T-helper 2 cell (primary cell): Measurements from ENCODE around the gene ALOXE3.

Source experiments
- DNase-seq, 5 experiments: peaks; one replicate each; pipeline versions ENCODE4 v3.0.0 to v3.0.0-alpha.2; 2012 to 2022

The ALOXE3 gene

GRCh38 chr17:8153957-8154607 lies 35.8 kb upstream of the ALOXE3 start:
- DNase-seq = peak; percentile 79 to 96 (median 86)

GRCh38 chr17:8153525-8153956 lies 35.2 kb upstream of the ALOXE3 start:
- DNase-seq = no peak

- no peak for DNase-seq
Measured at GRCh38 chr17:8153031-8153451, 34.7 kb upstream of the ALOXE3 start.

- DNase-seq = peak; percentile 66 to 88 (median 82)
Measured at GRCh38 chr17:8152112-8152775, 33.9 kb upstream of the ALOXE3 start, which contains the start of gene PER1. Gene PER1, minus strand, starts transcription at chr17:8152404. Its CDS starts 1,698 bp downstream, at chr17:8150706.

- peak in 1 of 5 experiments; percentile 30 for DNase-seq
Measured at GRCh38 chr17:8151641-8152111, 33.4 kb upstream of the ALOXE3 start.

GRCh38 chr17:8151120-8151640 lies 32.9 kb upstream of the ALOXE3 start:
- peak; percentile 75 to 93 (median 91) for DNase-seq

GRCh38 chr17:8150194-8151119 lies 32.1 kb upstream of the ALOXE3 start:
- no peak for DNase-seq

- no peak for DNase-seq
Measured at GRCh38 chr17:8149419-8150193, 31.3 kb upstream of the ALOXE3 start.

- no peak for DNase-seq
Measured at GRCh38 chr17:8148560-8148959, 30.2 kb upstream of the ALOXE3 start.

GRCh38 chr17:8147805-8148404 lies 29.6 kb upstream of the ALOXE3 start:
- no peak for DNase-seq

- no peak for DNase-seq
Measured at GRCh38 chr17:8147141-8147804, 29.0 kb upstream of the ALOXE3 start.

- DNase-seq = no peak
Measured at GRCh38 chr17:8146381-8147140, 28.2 kb upstream of the ALOXE3 start.

GRCh38 chr17:8145811-8146210 lies 27.5 kb upstream of the ALOXE3 start:
- DNase-seq = no peak

GRCh38 chr17:8144401-8145231 lies 26.3 kb upstream of the ALOXE3 start:
- no peak for DNase-seq

- DNase-seq = no peak
Measured at GRCh38 chr17:8143581-8144400, 25.5 kb upstream of the ALOXE3 start.

GRCh38 chr17:8142887-8143580 lies 24.7 kb upstream of the ALOXE3 start:
- no peak for DNase-seq

GRCh38 chr17:8142158-8142886 lies 24.0 kb upstream of the ALOXE3 start:
- no peak for DNase-seq
